WI38 (cell line): ENCODE measurements around the gene RGS19.

Experiments used
- H3K4me3 ChIP-seq: 2 replicates; pipeline ENCODE4 v1.5.1; 2011; ENCODE audit warnings: low read depth, mild to moderate bottlenecking, control low read depth, low read length
- TF ChIP-seq, protein P1 (sequence below): IDR thresholded peaks from 2 replicates; pipeline ENCODE4 v1.5.1; 2012; ENCODE audit warnings: low read depth, mild to moderate bottlenecking, control low read depth, low read length

The RGS19 gene

DNA sequence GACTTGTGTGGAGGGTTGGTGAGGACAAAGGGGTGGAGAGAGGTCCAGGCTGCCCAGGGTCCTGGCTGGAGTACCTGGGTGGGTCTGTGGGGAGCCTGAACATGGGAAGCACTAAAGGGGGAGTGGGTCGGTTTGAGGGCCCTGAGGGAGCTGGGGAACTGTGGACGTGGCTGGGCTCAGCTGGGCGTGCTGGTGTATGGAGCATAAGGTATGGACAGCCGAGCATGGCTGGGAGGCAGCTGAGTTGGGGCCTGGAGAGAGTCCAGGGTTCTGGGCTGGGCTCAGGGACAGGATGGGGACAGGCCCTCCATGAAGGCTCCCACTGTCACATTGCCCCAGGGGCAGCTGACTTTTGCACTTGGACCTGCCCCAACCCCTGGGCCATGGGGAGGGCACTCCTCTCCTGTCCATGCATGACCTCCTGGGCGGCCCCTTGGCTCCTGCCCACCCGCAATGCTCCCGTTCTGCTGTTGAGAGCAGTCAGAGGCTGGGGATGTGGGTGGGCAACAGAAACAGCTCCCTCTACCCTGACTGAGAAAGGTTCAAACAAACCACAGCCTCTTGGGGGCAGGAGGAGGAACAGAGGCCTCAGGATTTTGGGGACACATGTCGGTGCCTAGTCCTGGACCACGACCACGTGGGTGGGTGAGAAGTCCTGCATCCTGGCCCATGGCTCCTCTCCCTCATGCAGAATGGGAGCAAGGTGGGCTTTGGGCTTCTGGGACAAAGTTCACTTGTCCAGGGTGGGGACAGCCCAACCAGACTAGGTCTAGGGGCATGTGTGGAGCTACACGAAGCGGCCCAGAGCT, 38.9 kb downstream of the RGS19 start:
- TF ChIP-seq, protein P1, sequence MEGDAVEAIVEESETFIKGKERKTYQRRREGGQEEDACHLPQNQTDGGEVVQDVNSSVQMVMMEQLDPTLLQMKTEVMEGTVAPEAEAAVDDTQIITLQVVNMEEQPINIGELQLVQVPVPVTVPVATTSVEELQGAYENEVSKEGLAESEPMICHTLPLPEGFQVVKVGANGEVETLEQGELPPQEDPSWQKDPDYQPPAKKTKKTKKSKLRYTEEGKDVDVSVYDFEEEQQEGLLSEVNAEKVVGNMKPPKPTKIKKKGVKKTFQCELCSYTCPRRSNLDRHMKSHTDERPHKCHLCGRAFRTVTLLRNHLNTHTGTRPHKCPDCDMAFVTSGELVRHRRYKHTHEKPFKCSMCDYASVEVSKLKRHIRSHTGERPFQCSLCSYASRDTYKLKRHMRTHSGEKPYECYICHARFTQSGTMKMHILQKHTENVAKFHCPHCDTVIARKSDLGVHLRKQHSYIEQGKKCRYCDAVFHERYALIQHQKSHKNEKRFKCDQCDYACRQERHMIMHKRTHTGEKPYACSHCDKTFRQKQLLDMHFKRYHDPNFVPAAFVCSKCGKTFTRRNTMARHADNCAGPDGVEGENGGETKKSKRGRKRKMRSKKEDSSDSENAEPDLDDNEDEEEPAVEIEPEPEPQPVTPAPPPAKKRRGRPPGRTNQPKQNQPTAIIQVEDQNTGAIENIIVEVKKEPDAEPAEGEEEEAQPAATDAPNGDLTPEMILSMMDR: no peak
- no peak overlapping the region for H3K4me3 ChIP-seq

DNA sequence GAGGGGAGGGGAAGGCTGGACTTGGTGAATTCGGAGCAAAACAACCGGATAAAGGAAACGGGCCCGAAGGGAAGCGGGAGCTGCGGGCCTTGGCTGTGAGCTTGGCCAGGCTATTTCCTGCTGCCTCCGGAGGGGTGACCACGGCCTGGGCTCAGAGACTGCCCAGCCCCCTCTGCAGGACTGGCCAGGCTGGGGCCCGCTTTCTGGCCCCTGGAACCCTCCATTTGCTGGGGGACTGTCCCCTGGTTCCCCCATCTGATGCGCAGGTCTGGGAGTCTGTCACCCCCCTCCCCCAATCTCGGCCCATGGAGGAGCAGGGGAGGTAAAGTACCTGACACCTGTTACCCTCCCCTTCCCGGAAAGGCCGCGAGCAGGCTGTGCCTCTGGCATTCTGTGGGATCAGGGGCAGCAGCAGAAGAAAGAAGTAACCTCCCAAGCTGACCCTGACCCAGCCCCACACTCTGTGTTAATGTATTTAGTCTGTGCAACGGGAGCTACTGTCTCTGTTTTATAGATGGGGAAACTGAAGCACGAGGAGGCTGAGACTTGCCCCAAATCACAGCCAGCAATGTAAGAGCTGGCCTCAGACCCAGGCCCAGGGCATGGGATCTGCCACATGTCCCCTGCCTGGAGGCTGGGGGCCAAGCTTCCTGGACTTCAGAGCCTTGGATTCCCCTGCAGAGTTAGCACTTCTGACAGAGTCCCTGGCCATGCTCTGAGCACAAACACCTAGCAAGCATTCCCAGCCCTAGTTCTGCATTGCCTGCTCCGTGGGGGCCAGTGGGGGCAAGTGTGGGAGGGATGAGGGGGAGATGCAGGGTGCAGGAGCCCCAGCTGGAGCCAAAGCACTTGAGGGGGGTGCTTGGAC, 39.8 kb downstream of the RGS19 start:
- TF ChIP-seq, protein P1: no peak
- peak overlapping the region; percentile 27; the same call in 1 of the 2 replicates for H3K4me3 ChIP-seq

DNA sequence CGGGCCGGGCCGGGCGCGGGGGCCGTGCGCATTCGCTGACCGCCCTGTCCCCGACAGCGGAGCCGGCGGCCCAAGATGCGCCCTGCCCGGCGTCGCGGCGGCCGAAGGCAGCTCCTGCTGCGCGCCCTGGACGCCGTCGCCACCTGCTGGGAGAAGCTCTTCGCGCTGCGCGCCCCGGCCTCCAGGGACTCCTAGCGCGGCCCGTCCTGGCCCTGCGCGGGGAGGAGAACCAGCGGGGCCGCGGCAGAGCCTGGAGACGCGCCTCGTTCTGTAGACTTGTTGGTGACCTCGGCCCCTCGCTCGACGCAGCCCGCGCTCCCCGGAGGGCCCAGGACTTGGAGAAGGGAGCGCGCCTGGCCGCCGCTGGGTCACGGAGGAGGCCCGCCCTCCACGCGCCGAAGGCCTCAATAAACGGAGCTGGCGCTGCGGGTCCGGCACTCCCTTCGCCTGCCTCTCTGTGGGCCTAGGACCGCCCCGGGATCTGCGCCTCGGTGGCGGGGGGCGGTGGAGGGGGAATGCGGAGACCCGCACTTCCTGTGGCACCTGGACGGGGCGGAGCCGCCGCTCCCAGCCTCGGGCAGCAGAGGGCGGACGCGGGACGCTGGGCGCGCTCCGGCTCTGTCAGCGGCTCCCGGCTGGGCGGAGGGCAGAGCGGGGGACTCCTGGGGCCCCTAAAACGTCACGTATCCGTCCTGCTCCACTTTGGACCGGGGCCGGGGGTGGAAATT, 40.6 kb downstream of the RGS19 start:
- peak overlapping the region; percentile 40 for H3K4me3 ChIP-seq
- TF ChIP-seq, protein P1: peak; percentile 65

DNA sequence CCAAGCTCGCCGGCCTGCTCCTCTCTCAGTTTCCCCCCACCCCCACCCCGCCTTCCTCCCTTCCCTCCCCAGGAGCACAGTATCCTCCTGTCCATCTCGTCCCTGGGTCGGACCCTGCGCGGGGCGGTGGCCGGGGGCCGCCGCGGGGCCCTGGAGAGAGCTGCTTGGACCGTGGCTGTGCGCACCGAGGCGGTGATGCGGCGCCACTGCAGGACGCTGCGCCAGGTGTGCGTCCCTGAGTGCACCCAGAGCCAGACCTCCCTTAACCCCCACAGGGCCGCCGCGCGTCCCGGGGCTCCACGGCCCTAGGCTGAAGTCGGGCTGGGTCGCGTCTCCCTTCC, 41.1 kb downstream of the RGS19 start:
- H3K4me3 ChIP-seq: no peak overlapping the region; the same call in 1 of the 2 replicates
- TF ChIP-seq, protein P1: no peak

DNA sequence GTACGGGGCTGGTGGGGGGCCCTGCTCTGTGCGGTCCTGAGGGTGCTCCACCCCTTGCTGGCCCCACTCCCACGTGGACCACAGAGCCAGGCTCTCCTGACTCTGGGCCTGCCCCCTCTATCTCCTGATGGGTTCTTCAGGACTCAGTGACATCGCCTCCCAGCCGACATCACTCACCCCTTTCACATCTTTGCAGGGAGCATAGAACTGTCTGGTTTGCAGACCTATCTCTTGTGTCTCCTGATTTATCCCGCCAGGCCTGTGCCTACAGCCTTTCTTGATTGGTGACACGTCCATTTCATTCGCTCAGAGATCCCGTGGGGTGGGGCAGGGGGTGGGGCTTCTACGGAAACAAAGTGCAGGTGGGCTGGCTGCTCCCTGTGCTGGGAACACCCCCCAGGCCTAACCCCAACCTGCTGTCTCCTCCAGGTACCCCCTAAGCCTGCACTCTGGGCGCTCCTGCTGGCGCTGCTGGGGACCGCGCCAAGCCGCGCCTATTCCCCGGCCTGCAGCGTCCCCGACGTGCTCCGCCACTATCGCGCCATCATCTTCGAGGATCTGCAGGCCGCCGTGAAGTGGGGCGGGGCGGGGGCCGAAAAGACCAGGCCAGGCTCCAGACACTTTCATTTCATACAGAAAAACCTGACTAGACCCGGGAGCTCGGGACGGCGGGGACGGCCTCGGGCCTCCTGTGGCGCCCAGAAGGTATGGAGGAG, 41.7 kb downstream of the RGS19 start:
- H3K4me3 ChIP-seq: no peak overlapping the region
- TF ChIP-seq, protein P1: no peak

DNA sequence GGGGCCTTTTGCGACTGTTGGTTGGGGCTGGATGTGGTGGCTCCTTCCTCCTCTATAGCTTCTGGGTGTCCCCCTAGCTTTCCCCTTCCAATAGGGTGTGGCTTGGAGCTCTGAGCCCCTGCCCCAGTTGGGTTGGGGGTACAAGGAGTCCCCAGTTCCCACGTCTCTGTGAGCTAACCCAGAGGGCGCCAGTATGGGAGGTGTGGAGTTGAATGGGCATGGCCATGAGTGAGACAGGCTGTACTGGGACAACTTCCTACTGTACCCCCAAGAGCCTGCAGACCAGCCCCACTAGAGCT, 42.2 kb downstream of the RGS19 start:
- H3K4me3 ChIP-seq: no peak overlapping the region
- TF ChIP-seq, protein P1: no peak
